LNCaP clone FGC (cell line): ENCODE measurements around the gene SLC8B1.

Source experiments
- DNase-seq: peaks from one replicate; pipeline ENCODE4 v3.0.0-alpha.2; 2011; ENCODE audit warnings: low read depth
- H3K4me3 ChIP-seq: 2 replicates; pipeline ENCODE4 v1.5.1; 2011; ENCODE audit warnings: mild to moderate bottlenecking, low read depth, low read length, control low read depth
- TF ChIP-seq, protein P1 (sequence below): IDR thresholded peaks from 2 replicates; pipeline ENCODE4 v1.5.1; 2012; ENCODE audit warnings: mild to moderate bottlenecking; ENCODE audit not compliant: control insufficient read depth, insufficient read depth; ENCODE audit errors: extremely low read depth

SLC8B1 gene

DNA sequence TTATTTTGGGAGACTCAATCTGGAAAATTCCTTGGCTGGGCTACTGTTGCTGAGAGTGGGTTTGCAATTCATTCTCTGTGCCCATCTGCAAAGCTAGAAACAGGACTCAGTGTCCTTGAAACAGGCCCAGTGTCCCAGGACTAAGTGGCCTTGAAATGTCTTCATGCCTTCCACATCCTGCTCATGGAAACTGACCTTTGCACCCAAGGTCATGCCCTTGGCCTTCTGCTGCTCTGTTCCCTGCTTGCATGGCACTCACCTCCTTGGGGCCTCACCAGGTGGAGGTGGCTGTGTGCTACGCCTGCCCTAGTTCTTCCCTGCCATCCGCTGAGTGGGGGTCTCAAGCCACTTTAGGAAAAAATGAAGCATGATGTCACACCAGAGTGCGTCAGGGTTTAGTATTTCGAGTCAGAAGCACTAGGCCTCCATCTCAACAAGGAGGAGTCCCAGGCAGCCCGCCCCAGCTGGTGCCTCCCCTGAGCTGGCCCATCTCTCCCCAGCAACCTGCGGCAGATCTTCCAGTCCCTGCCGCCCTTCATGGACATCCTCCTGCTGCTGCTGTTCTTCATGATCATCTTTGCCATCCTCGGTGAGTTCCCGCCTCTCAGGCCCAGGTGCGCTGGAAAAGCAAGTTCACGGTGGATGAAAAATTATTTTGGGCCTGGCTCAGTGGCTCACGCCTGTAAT, 65.5 kb downstream of the SLC8B1 start:
- no peak overlapping the region for H3K4me3 ChIP-seq
- DNase-seq = no peak
- TF ChIP-seq, protein P1, sequence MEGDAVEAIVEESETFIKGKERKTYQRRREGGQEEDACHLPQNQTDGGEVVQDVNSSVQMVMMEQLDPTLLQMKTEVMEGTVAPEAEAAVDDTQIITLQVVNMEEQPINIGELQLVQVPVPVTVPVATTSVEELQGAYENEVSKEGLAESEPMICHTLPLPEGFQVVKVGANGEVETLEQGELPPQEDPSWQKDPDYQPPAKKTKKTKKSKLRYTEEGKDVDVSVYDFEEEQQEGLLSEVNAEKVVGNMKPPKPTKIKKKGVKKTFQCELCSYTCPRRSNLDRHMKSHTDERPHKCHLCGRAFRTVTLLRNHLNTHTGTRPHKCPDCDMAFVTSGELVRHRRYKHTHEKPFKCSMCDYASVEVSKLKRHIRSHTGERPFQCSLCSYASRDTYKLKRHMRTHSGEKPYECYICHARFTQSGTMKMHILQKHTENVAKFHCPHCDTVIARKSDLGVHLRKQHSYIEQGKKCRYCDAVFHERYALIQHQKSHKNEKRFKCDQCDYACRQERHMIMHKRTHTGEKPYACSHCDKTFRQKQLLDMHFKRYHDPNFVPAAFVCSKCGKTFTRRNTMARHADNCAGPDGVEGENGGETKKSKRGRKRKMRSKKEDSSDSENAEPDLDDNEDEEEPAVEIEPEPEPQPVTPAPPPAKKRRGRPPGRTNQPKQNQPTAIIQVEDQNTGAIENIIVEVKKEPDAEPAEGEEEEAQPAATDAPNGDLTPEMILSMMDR = no peak

DNA sequence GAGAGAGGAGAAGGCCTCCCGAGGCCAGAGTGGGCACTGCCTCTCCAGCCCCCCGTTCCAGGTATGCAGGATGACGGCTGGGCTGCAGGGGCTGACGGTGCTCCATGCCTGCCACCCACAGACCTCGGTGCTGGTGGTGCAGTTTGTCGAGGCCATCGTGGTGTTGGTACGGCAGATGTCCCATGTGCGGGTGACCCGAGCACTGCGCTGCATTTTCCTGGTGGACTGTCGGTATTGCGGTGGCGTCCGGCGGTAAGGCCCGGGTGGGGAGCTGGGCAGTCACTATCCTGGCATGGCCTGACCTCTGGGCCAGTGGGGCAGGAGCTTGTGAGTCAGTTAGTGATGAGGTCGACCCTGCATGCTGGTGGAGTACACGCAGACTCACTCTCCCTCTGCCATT, 66.3 kb downstream of the SLC8B1 start:
- no peak overlapping the region for H3K4me3 ChIP-seq
- DNase-seq = no peak
- TF ChIP-seq, protein P1 = no peak

DNA sequence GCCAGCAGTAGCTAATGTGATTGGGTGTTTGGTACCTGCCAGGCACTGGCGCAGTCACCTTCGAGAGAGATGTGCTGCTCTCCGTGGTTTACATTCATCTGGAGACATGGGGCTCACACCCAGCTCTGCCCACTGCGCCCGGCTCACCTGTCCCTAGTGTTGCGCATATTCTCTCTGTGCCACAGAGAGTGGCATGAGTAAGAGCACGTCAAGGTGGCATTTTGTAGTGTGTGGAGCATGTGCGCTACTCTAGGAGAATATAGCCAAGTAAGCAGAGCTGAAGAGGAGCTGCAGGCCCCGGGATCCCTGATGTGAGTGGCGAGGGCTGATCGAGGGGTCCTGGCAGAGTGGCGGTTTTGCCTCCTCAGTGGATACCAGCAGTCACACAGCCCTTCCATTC, 66.8 kb downstream of the SLC8B1 start:
- no peak for DNase-seq
- H3K4me3 ChIP-seq = no peak overlapping the region
- TF ChIP-seq, protein P1 = no peak

DNA sequence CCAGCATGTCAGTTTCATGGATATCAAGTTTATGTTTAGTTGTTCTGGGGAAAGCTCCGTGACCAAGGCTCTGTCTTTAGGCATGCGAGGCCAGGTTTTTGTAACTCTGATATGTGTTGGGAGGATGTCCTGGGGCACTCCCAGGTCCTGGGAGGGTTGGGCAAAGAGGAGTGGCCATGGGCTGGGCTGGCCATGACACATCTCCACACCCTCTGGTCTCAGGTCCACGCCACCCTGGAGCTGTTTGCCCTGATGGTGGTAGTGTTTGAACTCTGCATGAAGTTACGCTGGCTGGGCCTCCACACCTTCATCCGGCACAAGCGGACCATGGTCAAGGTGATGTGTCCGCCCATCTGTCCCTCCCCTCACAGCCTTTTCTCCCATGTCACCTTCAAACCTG, 67.3 kb downstream of the SLC8B1 start:
- no peak overlapping the region for H3K4me3 ChIP-seq
- TF ChIP-seq, protein P1 = no peak
- DNase-seq = no peak

DNA sequence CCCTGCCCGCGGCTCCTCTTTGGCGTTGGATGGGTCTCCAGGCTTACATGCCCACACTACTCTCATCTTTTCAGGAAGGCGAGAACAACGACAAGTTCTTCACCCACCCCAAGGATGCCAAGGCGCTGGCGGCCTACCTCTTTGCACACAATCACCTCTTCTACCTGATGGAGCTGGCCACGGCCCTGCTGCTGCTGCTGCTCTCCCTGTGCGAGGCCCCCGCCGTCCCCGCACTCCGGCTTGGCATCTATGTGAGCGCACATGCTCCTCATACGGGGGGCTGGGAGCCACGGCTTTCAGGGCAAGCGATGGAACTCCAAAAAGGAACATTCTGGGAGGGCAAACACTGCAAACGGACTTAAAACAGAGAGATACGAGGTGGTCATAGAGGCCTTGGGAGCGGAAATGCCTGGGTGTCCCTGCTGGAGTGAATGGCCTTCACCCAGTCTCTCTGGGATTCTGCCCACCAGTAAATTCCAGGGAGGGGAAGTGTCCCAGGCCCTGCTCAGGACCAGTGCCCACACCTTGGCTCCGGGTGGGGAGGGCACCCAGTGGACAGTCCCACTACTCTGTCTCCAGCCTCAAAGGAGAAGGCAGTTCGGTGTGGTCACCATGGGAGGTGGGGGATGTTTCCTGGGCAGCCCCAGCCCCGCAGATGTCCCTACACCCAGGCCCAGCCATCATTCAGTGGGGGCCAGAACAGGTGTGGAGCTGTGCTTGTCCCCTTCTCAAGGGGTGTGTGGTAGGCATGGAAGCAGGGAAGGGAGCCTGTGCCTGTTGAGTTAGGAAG, 68.6 kb downstream of the SLC8B1 start:
- TF ChIP-seq, protein P1 = no peak
- DNase-seq = no peak
- no peak overlapping the region for H3K4me3 ChIP-seq

DNA sequence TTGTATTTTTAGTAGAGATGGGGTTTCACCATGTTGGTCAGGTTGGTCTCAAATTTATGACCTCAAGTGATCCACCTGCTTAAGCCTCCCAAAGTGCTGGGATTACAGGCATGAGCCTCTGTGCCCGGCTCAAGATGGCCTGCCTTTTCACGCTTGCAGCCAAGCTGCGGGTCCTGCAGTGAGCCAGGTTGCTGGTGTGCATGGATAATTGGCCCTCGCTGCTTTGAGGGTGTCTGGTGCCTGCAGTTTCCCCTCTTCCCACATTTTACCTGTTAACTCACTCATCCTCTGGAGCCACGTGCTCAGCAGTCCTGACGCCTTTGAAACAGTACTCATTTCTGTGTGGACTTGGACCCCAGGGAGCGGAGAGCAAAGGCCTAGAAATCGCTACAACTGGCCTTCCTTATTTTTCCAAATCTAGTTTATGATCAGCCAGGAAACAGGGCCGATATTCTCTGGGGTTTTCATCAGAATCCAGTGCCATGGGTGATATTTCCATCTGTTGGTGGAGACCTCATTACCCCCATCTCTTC, 71.4 kb downstream of the SLC8B1 start:
- DNase-seq = no peak
- TF ChIP-seq, protein P1 = no peak
- no peak overlapping the region for H3K4me3 ChIP-seq

DNA sequence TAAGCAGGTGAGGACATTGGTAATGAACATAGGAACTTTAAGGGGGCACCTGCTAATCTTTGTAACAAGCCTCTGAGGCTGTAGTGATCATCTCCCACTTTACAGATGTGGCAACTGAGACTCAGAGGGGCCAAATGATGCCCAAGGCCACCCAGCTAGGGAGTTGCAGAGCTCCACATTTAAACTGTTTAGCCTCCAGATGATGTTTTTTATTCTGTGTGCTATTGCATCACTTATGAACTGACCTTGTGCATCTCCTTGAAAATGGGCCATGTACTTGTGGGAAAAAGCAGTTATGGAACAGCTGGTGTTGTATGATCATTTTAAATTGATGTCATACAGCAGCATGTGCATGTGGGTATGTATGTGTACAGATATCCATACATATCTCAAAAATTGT, 72.2 kb downstream of the SLC8B1 start:
- no peak for DNase-seq
- H3K4me3 ChIP-seq = no peak overlapping the region
- TF ChIP-seq, protein P1 = no peak
